Measurements from ENCODE around the gene ADSL. TPM values are rescaled to one million over a fixed set of nuclear protein-coding genes. Genes with fewer than 3 reads are reported as not detected.
"Not testable (repeated sequence)": the region's sequence is repeated elsewhere in the genome, so short reads cannot be mapped to it uniquely, and the experiment has no call there.

Gene ADSL
- total and polyA plus RNA-seq, 9 of the 15 experiments (the other 6 are each of a cell fraction or from before 2014, with no cell fraction given) = 112 to 322 (median 146) TPM

DNA sequence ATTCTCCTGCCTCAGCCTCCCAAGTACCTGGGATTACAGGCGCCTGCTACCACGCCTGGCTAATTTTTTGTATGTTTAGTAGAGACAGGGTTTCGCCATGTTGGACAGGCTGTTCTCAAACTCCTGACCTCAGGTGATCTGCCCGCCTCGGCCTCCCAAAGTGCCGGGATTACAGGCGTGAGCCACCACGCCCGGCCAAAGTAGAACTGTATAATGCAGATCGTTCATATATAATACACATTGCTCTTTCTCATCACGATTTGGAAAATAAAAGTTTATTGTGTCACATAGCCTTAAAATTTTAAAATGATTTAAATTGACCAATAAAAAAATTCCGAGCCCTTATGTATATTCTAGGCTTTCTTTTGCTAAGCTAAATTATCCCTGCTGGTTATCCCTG, 34.7 kb upstream of the ADSL start:
- DNase-seq (ENCODE audit: extremely low read depth in 1 of 4, low spot score in 3 of 4); H3K9me1 ChIP-seq (ENCODE audit: control insufficient read depth, insufficient read depth, low read length); H3K4me3 ChIP-seq; H3K4me2 ChIP-seq (ENCODE audit: insufficient read depth, low read length); H3K4me1 ChIP-seq (replicated peaks in 1 of 2; ENCODE audit: control insufficient read depth in 2 of 2, insufficient read depth in 2 of 2, low read length in 2 of 2); in situ Hi-C loops (cut with MboI); H2AFZ ChIP-seq (ENCODE audit: low read depth, low read length); H3K9me3 ChIP-seq (replicated peaks; ENCODE audit: control insufficient read depth, insufficient read depth, low read depth, low read length); ATAC-seq; BruUV-seq (replicated peaks); CTCF ChIA-PET (ENCODE audit: low intra/inter-chr PET ratio); FAIRE-seq; H4K20me1 ChIP-seq (replicated peaks; ENCODE audit: control insufficient read depth, insufficient read depth, low read length); intact Hi-C loops (cut with micrococcal nuclease); H3K9ac ChIP-seq (ENCODE audit: insufficient read depth in 1 of 2, low read depth in 2 of 2, low read length in 2 of 2); H3K27me3 ChIP-seq (ENCODE audit: control insufficient read depth in 2 of 2, insufficient read depth in 2 of 2, low read length in 2 of 2); H3K79me2 ChIP-seq (ENCODE audit: control insufficient read depth, insufficient read depth, low read length); H3K27ac ChIP-seq (ENCODE audit: extremely low read depth, low read depth, low read length): not testable (repeated sequence)
- POLR2A ChIA-PET = interaction anchor here (1.2 kb wide), 1 partner anchor 18 kb away, joined by 3 read pairs; no protein-coding TSS in a partner anchor
- peaks cover 86% of the 10 kb centered on the region for H3K36me3 ChIP-seq (ENCODE audit: control insufficient read depth, insufficient read depth, low read length)
- 91% methylated on average over 4 of the region's 12 CpGs for WGBS (ENCODE audit: insufficient coverage, low coverage, missing lambda C conversion rate)

DNA sequence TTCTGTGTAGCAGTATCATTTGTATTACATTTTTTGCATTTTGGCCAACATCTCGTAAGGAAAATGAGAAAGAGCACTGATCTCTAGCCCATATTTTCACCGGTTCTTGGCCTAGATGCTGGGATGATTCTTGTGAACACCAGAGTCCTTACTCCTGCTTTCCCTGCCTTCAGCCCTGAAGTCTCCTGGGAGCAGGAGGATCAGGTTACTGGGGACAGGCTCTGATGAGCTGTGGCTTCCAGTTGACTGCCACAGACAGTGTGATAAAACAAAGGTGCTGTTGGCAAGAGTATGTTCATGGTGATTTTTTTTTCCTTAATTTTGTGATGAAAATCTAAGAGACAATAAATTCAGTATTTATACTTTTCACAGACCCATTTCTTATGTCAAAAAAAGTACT, 34.2 kb upstream of the ADSL start:
- ChIA-PET POLR2A (interaction anchor here (1.2 kb wide), 1 partner anchor 18 kb away, joined by 3 read pairs; no protein-coding TSS in a partner anchor), CTCF (ENCODE audit: low intra/inter-chr PET ratio) (no interaction called here)
- TF ChIP-seq LCOR (CRISPR knock-in tag; IDR thresholded peaks at IDR 0.05) (no peak), ATF1 (CRISPR knock-in tag; IDR thresholded peaks at IDR 0.05) (no peak), ATF1 (tag; IDR thresholded peaks at IDR 0.05) (no peak), ZNF695 (CRISPR knock-in tag; IDR thresholded peaks at IDR 0.05) (no peak), XRCC3 (IDR thresholded peaks at IDR 0.05) (no peak), ZNF354B (CRISPR knock-in tag; IDR thresholded peaks at IDR 0.05) (no peak), BRCA1 (IDR thresholded peaks at IDR 0.05) (no peak), BRCA1 (CRISPR knock-in tag; IDR thresholded peaks at IDR 0.05) (no peak), SPI1 (IDR thresholded peaks at IDR 0.05; ENCODE audit: borderline replicate concordance, low read depth, low read length) (no peak), SRSF1 (IDR thresholded peaks at IDR 0.05; ENCODE audit: low read depth, low read length) (no peak), NR0B1 (IDR thresholded peaks at IDR 0.05; ENCODE audit: partially characterized antibody) (no peak), ERF (CRISPR knock-in tag; IDR thresholded peaks at IDR 0.05) (no peak), ZNF586 (CRISPR knock-in tag; conservative IDR thresholded peaks at IDR 0.05) (no peak), HDAC3 (IDR thresholded peaks at IDR 0.05; ENCODE audit: borderline replicate concordance, partially characterized antibody) (no peak)
- Histone ChIP-seq H4K20me1 (replicated peaks; ENCODE audit: control insufficient read depth, insufficient read depth, low read length) (no peaks in the 10 kb centered on the region), H3K9me3 (replicated peaks; ENCODE audit: control insufficient read depth, insufficient read depth, low read depth, low read length) (no peaks in the 10 kb centered on the region), H3K9me1 (ENCODE audit: control insufficient read depth, insufficient read depth, low read length) (peaks cover 2% of the 10 kb centered on the region), H3K79me2 (ENCODE audit: control insufficient read depth, insufficient read depth, low read length) (no peaks in the 10 kb centered on the region), H3K4me2 (ENCODE audit: insufficient read depth, low read length) (no peak overlapping the region), H3K27me3 (ENCODE audit: control insufficient read depth in 2 of 2, insufficient read depth in 2 of 2, low read length in 2 of 2) (no peaks in the 10 kb centered on the region), H3K4me1 (replicated peaks in 1 of 2; ENCODE audit: control insufficient read depth in 2 of 2, insufficient read depth in 2 of 2, low read length in 2 of 2) (no peaks in the 10 kb centered on the region), H3K27ac (ENCODE audit: extremely low read depth, low read depth, low read length) (no peak overlapping the region), H3K9ac (ENCODE audit: insufficient read depth in 1 of 2, low read depth in 2 of 2, low read length in 2 of 2) (no peak overlapping the region), H2AFZ (ENCODE audit: low read depth, low read length) (no peak overlapping the region), H3K4me3 (no peak overlapping the region), H3K36me3 (ENCODE audit: control insufficient read depth, insufficient read depth, low read length) (peaks cover 89% of the 10 kb centered on the region)
- no peak for ATAC-seq
- FAIRE-seq = no peak
- WGBS (ENCODE audit: insufficient coverage, low coverage, missing lambda C conversion rate) = 100% methylated on average over 2 of the region's 2 CpGs
- intact Hi-C loops (cut with micrococcal nuclease) (no loop called here), in situ Hi-C loops (cut with MboI) (no loop called here)
- no TSS peak for BruUV-seq (replicated peaks)
- DNase-seq (ENCODE audit: extremely low read depth in 1 of 4, low spot score in 3 of 4) = no peak

Measured in K562 (cell line).